Loucy (cell line): ENCODE measurements around the gene CD160.

Experiments used
- H2AFZ ChIP-seq: fragments of 200-600 bp; sonication (generic); 2 replicates; pipeline ENCODE4 v1.6.0; 2016; ENCODE audit warnings: antibody characterized with exemption, mild to moderate bottlenecking, low read length, moderate library complexity
- H3F3A ChIP-seq: fragments of 200-600 bp; 2 replicates; pipeline ENCODE4 v1.6.0; 2016; ENCODE audit warnings: antibody characterized with exemption, low read depth, mild to moderate bottlenecking
- H3K27me3 ChIP-seq: fragments of 200-600 bp; sonication (generic); 2 replicates; pipeline ENCODE4 v1.6.1; 2014; ENCODE audit warnings: low read length, mild to moderate bottlenecking; ENCODE audit not compliant: insufficient read depth, poor library complexity, severe bottlenecking
- H3K36me3 ChIP-seq: fragments of 200-600 bp; sonication (generic); 2 replicates; pipeline ENCODE4 v1.6.1; 2016; ENCODE audit warnings: low read length; ENCODE audit not compliant: insufficient read depth
- H3K4me1 ChIP-seq: fragments of 200-600 bp; sonication (generic); 2 replicates; pipeline ENCODE4 v1.5.1; 2014; ENCODE audit warnings: low read length, mild to moderate bottlenecking; ENCODE audit not compliant: insufficient read depth, poor library complexity, severe bottlenecking
- H3K4me2 ChIP-seq: fragments of 200-600 bp; sonication (generic); 2 replicates; pipeline ENCODE4 v1.6.0; 2014; ENCODE audit warnings: antibody characterized with exemption, low read length, low read depth, mild to moderate bottlenecking; ENCODE audit not compliant: poor library complexity, severe bottlenecking
- H3K4me3 ChIP-seq: fragments of 200-600 bp; sonication (generic); 2 replicates; pipeline ENCODE4 v1.5.1; 2014; ENCODE audit warnings: low read length, mild to moderate bottlenecking, mixed read lengths; ENCODE audit not compliant: poor library complexity, severe bottlenecking
- H3K79me2 ChIP-seq: fragments of 200-600 bp; sonication (generic); 2 replicates; pipeline ENCODE4 v1.6.1; 2014; ENCODE audit warnings: low read length; ENCODE audit not compliant: insufficient read depth
- H3K9ac ChIP-seq: fragments of 200-600 bp; sonication (generic); 2 replicates; pipeline ENCODE4 v1.6.0; 2014; ENCODE audit warnings: mild to moderate bottlenecking, low read depth, low read length, moderate library complexity; ENCODE audit not compliant: poor library complexity, severe bottlenecking
- H3K9me2 ChIP-seq: fragments of 200-600 bp; sonication (generic); replicated peaks from 2 replicates; pipeline ENCODE4 v1.6.1; 2016; ENCODE audit warnings: low read depth, low read length, mixed read lengths
- H3K9me3 ChIP-seq: fragments of 200-600 bp; sonication (generic); 2 replicates; pipeline ENCODE4 v1.6.1; 2014; ENCODE audit warnings: mild to moderate bottlenecking, antibody characterized with exemption, low read length, low read depth; ENCODE audit not compliant: insufficient read depth
- H4K20me1 ChIP-seq: fragments of 200-600 bp; sonication (generic); 2 replicates; pipeline ENCODE4 v1.6.0; 2014; ENCODE audit warnings: antibody characterized with exemption, low read length, mild to moderate bottlenecking; ENCODE audit not compliant: insufficient read depth, poor library complexity, severe bottlenecking
- EZH2phosphoT487 ChIP-seq: fragments of 200-600 bp; IDR thresholded peaks from 2 replicates; pipeline ENCODE4 v1.6.1; 2018; ENCODE audit warnings: antibody characterized with exemption, mild to moderate bottlenecking, moderate library complexity, borderline replicate concordance
- TF ChIP-seq, protein P1 (sequence below): fragments of 200-600 bp; sonication (generic); conservative IDR thresholded peaks from 2 replicates; pipeline ENCODE4 v1.5.1; 2014; ENCODE audit warnings: mild to moderate bottlenecking, antibody characterized with exemption, low read length

CD160 gene

DNA sequence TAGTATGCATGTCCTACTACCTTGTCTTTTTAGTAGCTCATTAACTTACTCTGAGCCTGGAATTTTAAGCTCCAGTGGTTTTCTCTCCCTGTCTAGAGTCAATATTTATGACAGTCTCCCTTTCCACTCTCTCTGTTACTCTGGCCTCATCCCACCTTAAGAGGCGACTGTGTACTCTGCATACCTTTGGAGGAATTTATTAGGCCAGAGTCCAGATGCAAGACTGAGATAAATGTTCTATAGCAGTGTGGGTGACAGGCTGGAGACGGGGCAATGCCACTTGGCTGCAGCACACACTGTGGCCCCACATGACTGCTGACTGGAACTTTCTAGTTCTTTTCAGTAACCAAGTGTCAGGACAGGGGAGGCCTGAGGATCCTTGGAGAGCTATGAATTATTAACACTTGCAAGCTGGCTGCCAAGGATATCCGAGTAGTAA is 8.1 kb upstream of the CD160 start:
- Histone ChIP-seq H3K9ac (no peak overlapping the region), H3K27me3 (no peaks in the 10 kb centered on the region), H3K4me1 (peaks cover 4% of the 10 kb centered on the region), H2AFZ (no peak overlapping the region), H3K9me3 (no peaks in the 10 kb centered on the region), H3K9me2 (no peaks in the 10 kb centered on the region), H3F3A (no peaks in the 10 kb centered on the region), H3K79me2 (no peaks in the 10 kb centered on the region), H3K4me3 (no peak overlapping the region), H3K4me2 (no peak overlapping the region), H3K36me3 (no peaks in the 10 kb centered on the region), H4K20me1 (no peaks in the 10 kb centered on the region)
- TF ChIP-seq, protein P1, sequence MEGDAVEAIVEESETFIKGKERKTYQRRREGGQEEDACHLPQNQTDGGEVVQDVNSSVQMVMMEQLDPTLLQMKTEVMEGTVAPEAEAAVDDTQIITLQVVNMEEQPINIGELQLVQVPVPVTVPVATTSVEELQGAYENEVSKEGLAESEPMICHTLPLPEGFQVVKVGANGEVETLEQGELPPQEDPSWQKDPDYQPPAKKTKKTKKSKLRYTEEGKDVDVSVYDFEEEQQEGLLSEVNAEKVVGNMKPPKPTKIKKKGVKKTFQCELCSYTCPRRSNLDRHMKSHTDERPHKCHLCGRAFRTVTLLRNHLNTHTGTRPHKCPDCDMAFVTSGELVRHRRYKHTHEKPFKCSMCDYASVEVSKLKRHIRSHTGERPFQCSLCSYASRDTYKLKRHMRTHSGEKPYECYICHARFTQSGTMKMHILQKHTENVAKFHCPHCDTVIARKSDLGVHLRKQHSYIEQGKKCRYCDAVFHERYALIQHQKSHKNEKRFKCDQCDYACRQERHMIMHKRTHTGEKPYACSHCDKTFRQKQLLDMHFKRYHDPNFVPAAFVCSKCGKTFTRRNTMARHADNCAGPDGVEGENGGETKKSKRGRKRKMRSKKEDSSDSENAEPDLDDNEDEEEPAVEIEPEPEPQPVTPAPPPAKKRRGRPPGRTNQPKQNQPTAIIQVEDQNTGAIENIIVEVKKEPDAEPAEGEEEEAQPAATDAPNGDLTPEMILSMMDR, result no peak
- TF ChIP-seq EZH2phosphoT487, result no peak

DNA sequence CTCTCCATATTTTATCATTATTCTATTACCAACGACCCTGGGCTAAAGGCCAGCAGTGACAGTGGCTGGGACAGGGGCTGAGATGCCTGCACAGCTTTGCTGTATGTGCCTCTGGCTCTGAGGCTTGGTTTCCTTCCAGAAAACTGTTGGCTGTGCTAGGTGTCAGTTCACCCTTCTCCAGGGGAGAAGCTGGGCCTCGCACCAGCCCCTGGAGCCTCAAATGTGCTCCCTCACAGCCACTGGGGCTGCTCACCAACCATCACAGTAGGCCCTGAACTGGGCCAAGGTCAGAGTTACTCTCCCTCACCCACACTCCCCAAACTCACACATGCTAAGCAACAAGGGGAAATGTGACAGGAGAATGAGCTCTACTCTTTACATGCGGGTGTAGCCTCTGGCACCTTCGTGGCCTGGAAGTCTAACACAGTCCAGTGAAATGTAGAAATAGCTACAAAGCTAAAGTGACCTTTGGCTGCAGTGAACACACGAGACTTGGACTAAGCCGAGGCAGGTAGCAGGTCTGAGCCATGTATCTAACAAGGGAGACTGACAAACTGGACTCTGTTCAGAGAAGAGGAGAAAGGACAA is 4.7 kb upstream of the CD160 start:
- Histone ChIP-seq H3K4me3 (no peak overlapping the region), H2AFZ (no peak overlapping the region), H3K79me2 (no peaks in the 10 kb centered on the region), H3K4me1 (peaks cover 4% of the 10 kb centered on the region), H4K20me1 (no peaks in the 10 kb centered on the region), H3K9ac (no peak overlapping the region), H3F3A (no peaks in the 10 kb centered on the region), H3K4me2 (no peak overlapping the region), H3K27me3 (no peaks in the 10 kb centered on the region), H3K36me3 (no peaks in the 10 kb centered on the region), H3K9me3 (no peaks in the 10 kb centered on the region), H3K9me2 (no peaks in the 10 kb centered on the region)
- no peak for TF ChIP-seq EZH2phosphoT487
- TF ChIP-seq, protein P1, result no peak

DNA sequence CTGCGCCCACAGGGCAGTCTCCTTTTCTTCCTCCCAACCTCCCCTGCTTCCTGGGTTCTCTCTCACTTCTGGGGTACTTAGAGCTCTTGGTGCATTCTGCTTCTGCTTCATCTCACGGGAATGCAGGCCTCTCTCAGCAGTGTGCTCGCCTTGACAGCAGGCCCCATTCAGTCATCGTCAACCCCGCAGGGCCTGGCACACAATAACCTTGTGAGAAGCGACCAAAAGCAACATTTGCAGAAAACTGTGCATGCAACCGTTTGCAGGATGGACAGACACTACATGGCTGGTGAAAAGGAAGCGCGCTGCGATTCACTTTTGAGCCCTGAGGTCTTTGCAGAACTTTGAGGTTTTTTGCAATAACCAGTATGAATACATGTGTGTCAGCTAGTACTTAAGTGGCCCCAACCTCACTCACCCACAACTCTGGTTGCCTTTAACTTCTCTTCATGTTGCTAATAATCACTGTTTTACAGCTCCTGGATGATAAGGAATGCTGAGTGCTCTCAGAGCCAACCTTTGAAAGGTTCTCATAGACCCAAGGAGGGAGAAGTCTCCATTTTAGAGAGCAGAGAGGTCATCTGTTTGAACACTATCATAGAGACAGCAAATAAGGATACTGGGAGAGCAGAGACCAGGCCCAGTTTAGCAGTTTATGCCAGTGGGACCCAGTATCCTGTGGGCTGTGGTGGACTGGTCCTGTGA is 2.5 kb upstream of the CD160 start:
- Histone ChIP-seq H2AFZ (no peak overlapping the region), H3K9me2 (no peaks in the 10 kb centered on the region), H4K20me1 (no peaks in the 10 kb centered on the region), H3K27me3 (no peaks in the 10 kb centered on the region), H3K4me2 (no peak overlapping the region), H3K9ac (no peak overlapping the region), H3F3A (no peaks in the 10 kb centered on the region), H3K9me3 (no peaks in the 10 kb centered on the region), H3K4me1 (no peaks in the 10 kb centered on the region), H3K79me2 (no peaks in the 10 kb centered on the region), H3K4me3 (no peak overlapping the region), H3K36me3 (no peaks in the 10 kb centered on the region)
- TF ChIP-seq, protein P1, result no peak
- no peak for TF ChIP-seq EZH2phosphoT487
